GM13977 (cell line): Measurements from ENCODE around the gene RXRA.

Source experiments
- DNase-seq: peaks from one replicate; pipeline ENCODE4 v3.0.0; 2012; ENCODE audit warnings: low spot score
- CTCF ChIP-seq: IDR thresholded peaks from 2 replicates; pipeline ENCODE4 v1.5.1; 2012; ENCODE audit warnings: mild to moderate bottlenecking, control low read depth; ENCODE audit not compliant: insufficient read depth; ENCODE audit errors: extremely low read depth, missing control alignments
- in situ Hi-C: fragments of 300-500 bp; cut with MboI; formaldehyde crosslinking; loops from one replicate; pipeline ENCODE4 v1.12.0; 2022; ENCODE audit warnings: low sequenced_read_pairs, low pct_unique_long_range_greater_than_20kb, mixed read lengths, inconsistent platforms; ENCODE audit not compliant: unreplicated experiment

The RXRA gene

GRCh38 chr9:134380542-134381271 lies 54.5 kb downstream of the RXRA start:
- no peak for DNase-seq
- in situ Hi-C loops = no loop called here
- TF ChIP-seq CTCF = no peak

GRCh38 chr9:134381272-134381661 lies 55.0 kb downstream of the RXRA start:
- no peak for TF ChIP-seq CTCF
- in situ Hi-C loops = no loop called here
- no peak for DNase-seq

GRCh38 chr9:134381671-134382516 lies 55.6 kb downstream of the RXRA start:
- TF ChIP-seq CTCF = peak; percentile 47
- in situ Hi-C loops = no loop called here
- DNase-seq = no peak

GRCh38 chr9:134382733-134383132 lies 56.5 kb downstream of the RXRA start:
- in situ Hi-C loops = no loop called here
- no peak for TF ChIP-seq CTCF

GRCh38 chr9:134383148-134383547 lies 56.9 kb downstream of the RXRA start:
- in situ Hi-C loops = no loop called here
- no peak for DNase-seq
- no peak for TF ChIP-seq CTCF

More at GRCh38 chr9:134382733-134383132, 56.5 kb downstream of the RXRA start:
- DNase-seq = no peak

- no peak for DNase-seq
- no peak for TF ChIP-seq CTCF
- in situ Hi-C loops = no loop called here
Measured at GRCh38 chr9:134384811-134385479, 58.7 kb downstream of the RXRA start.
